AG04449 (cell line): ENCODE measurements around the gene PDGFB.

Source experiments
- CTCF ChIA-PET: fragments of 350-600 bp; formaldehyde crosslinking; extraction: SDS; loops from one replicate; lab custom pipeline; 2021; ENCODE audit warnings: antibody characterized with exemption; lab: Yijun Ruan, JAX
- POLR2A ChIA-PET: fragments of 400-600, 350-600 bp; formaldehyde crosslinking; extraction: SDS; loops from one replicate; lab custom pipeline; 2020; ENCODE audit warnings: antibody characterized with exemption, inconsistent platforms; lab: Yijun Ruan, JAX
- DNase-seq: peaks from one replicate; pipeline ENCODE4 v3.0.0-alpha.2; 2010; ENCODE audit warnings: low read depth, low spot score
- H3K4me3 ChIP-seq: 2 replicates; pipeline ENCODE4 v1.5.1; 2011; ENCODE audit warnings: low read depth, mild to moderate bottlenecking, control low read depth, low read length
- CTCF ChIP-seq: IDR thresholded peaks from one replicate; pipeline ENCODE4 v1.5.1; 2011; ENCODE audit warnings: mild to moderate bottlenecking, moderate library complexity, low read length, control low read depth, inconsistent platforms; ENCODE audit not compliant: insufficient read depth; ENCODE audit errors: missing control alignments

PDGFB gene

GRCh38 chr22:39244136-39244495 is 666 bp downstream of the PDGFB start:
- CTCF ChIA-PET = no interaction called here
- DNase-seq = no peak
- peak overlapping the region; percentile 15; the same call in 1 of the 2 replicates for H3K4me3 ChIP-seq
- POLR2A ChIA-PET = no interaction called here
- TF ChIP-seq CTCF = no peak

- H3K4me3 ChIP-seq = no peak overlapping the region; the same call in 1 of the 2 replicates
- TF ChIP-seq CTCF = no peak
- DNase-seq = no peak
- CTCF ChIA-PET = no interaction called here
- POLR2A ChIA-PET = no interaction called here
Observed at GRCh38 chr22:39243439-39244135, 1.2 kb downstream of the PDGFB start.

GRCh38 chr22:39242595-39243438 is 2.0 kb downstream of the PDGFB start:
- no peak for TF ChIP-seq CTCF
- no peak for DNase-seq
- ChIA-PET POLR2A (no interaction called here), CTCF (no interaction called here)
- no peak overlapping the region for H3K4me3 ChIP-seq

- ChIA-PET POLR2A (interaction anchor here (1.2 kb wide), 1 partner anchor 77 kb away, joined by 5 read pairs; no protein-coding TSS in a partner anchor), CTCF (interaction anchor here (1.4 kb wide), 1 partner anchor 10 kb away, joined by 4 read pairs; no protein-coding TSS in a partner anchor)
- no peak for DNase-seq
- H3K4me3 ChIP-seq = no peak overlapping the region
- TF ChIP-seq CTCF = no peak
Observed at GRCh38 chr22:39241794-39242594, 2.8 kb downstream of the PDGFB start.

- no peak overlapping the region for H3K4me3 ChIP-seq
- no peak for DNase-seq
- no peak for TF ChIP-seq CTCF
Observed at GRCh38 chr22:39240831-39241793, 3.7 kb downstream of the PDGFB start.

More at GRCh38 chr22:39240831-39241793, 3.7 kb downstream of the PDGFB start:
- ChIA-PET CTCF (interaction anchor here (1.4 kb wide), 1 partner anchor 9 kb away, joined by 4 read pairs; no protein-coding TSS in a partner anchor), POLR2A (interaction anchor here (1.2 kb wide), 1 partner anchor 77 kb away, joined by 5 read pairs; no protein-coding TSS in a partner anchor)
